ENCODE results near the gene GPC6.

The GPC6 gene

GRCh38 chr13:93279982-93280381 is 53.4 kb downstream of the GPC6 start:
- Histone ChIP-seq H3K36me3 (ENCODE audit: insufficient read depth, low read depth, low read length) (no peaks in the 10 kb centered on the region), H3K4me3 (ENCODE audit: low read length) (peak overlapping the region; percentile 11; the same call in 1 of the 2 replicates), H3K9me3 (ENCODE audit: insufficient read depth, low read depth, low read length) (no peaks in the 10 kb centered on the region), H3K27me3 (ENCODE audit: insufficient read depth, low read length) (no peaks in the 10 kb centered on the region), H3K27ac (ENCODE audit: low read length) (no peak overlapping the region), H3K4me1 (ENCODE audit: insufficient read depth, low read length) (peaks cover 24% of the 10 kb centered on the region), H3K9ac (ENCODE audit: low read depth, low read length) (no peak overlapping the region)

DNA sequence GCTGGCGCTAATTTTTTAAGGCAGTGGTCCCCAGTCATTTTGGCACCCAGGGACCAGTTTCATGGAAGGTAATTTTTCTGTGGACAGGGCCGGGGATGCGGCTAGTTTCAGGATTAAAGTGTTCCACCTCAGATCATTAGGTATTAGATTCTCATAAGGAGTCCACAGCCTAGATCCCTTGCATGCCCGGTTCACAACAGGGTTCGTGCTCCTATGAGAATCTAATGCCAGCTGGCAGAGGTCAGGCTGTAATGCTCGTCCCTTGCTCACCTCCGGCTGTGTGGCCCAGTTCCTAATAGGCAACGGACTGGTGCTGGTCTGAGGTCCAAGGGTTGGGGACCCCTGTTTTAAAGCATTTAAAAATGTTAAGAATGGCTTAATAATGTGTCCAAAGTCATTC is 54.1 kb downstream of the GPC6 start:
- Histone ChIP-seq H3K27me3 (ENCODE audit: insufficient read depth, low read length) (no peaks in the 10 kb centered on the region), H3K9me3 (ENCODE audit: insufficient read depth, low read depth, low read length) (no peaks in the 10 kb centered on the region), H3K9ac (ENCODE audit: low read depth, low read length) (no peak overlapping the region), H3K4me1 (ENCODE audit: insufficient read depth, low read length) (peaks cover 24% of the 10 kb centered on the region), H3K36me3 (ENCODE audit: insufficient read depth, low read depth, low read length) (no peaks in the 10 kb centered on the region), H3K27ac (ENCODE audit: low read length) (no peak overlapping the region), H3K4me3 (ENCODE audit: low read length) (no peak overlapping the region)

DNA sequence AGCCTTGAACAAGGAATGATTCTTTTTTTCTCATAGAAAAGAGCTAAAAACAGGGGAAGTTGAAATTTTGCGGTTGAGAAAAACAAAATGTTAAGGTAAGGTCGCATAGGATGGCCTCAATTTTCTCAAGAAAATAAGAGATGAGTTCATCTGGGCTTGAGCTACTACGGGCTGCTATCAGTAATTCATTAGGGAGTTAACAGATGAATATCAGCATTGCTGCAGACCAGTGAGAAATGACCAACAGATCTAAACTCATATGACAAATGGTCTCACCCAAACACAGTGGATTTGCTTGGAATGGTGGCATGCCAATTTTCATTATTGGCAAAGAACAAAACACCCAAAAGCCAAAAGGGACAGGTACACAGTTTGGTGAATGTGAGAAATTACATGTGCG is 56.6 kb downstream of the GPC6 start:
- Histone ChIP-seq H3K36me3 (ENCODE audit: insufficient read depth, low read depth, low read length) (no peaks in the 10 kb centered on the region), H3K4me1 (ENCODE audit: insufficient read depth, low read length) (peaks cover 24% of the 10 kb centered on the region), H3K27me3 (ENCODE audit: insufficient read depth, low read length) (no peaks in the 10 kb centered on the region), H3K27ac (ENCODE audit: low read length) (no peak overlapping the region), H3K9ac (ENCODE audit: low read depth, low read length) (no peak overlapping the region), H3K9me3 (ENCODE audit: insufficient read depth, low read depth, low read length) (no peaks in the 10 kb centered on the region), H3K4me3 (ENCODE audit: low read length) (no peak overlapping the region)

DNA sequence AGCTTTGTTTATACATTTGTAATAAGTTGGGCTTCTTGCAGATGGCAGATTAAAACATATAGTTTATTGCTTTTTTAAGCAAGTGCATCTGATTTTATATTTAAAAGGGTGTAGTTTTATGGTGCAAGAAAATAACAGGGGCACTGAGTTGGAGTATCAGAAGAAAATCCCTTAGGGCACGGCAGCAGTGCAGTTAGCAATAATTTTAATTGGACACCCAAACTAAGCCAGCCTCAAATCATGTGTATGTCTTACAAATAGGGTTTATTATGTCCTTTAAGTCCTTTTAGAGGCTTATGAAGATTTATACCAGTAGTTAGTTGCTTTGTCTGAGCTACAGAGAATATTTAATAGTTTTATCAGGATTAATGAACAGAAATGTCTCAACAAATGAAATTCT is 57.5 kb downstream of the GPC6 start:
- Histone ChIP-seq H3K9ac (ENCODE audit: low read depth, low read length) (no peak overlapping the region), H3K9me3 (ENCODE audit: insufficient read depth, low read depth, low read length) (no peaks in the 10 kb centered on the region), H3K27me3 (ENCODE audit: insufficient read depth, low read length) (no peaks in the 10 kb centered on the region), H3K36me3 (ENCODE audit: insufficient read depth, low read depth, low read length) (no peaks in the 10 kb centered on the region), H3K27ac (ENCODE audit: low read length) (no peak overlapping the region), H3K4me1 (ENCODE audit: insufficient read depth, low read length) (peaks cover 24% of the 10 kb centered on the region), H3K4me3 (ENCODE audit: low read length) (no peak overlapping the region)

DNA sequence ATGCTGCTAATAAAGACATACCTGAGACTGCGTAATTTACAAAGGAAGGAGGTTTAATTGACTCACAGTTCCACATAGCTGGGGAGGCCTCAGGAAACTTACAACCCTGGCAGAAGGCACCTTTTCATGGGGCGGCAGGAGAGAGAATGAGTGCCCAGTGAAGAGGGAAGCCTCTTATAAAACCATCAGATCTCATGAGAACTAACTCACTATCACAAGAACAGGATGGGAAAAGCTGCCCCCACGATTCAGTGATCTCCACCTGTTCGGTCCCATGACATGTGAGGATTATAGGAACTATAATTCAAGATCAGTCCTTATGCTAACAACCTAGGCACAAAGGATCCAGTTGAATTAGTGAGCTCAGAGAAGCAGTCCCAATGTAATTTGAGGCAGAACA is 59.4 kb downstream of the GPC6 start:
- Histone ChIP-seq H3K27me3 (ENCODE audit: insufficient read depth, low read length) (no peaks in the 10 kb centered on the region), H3K27ac (ENCODE audit: low read length) (no peak overlapping the region), H3K9ac (ENCODE audit: low read depth, low read length) (no peak overlapping the region), H3K4me3 (ENCODE audit: low read length) (no peak overlapping the region), H3K36me3 (ENCODE audit: insufficient read depth, low read depth, low read length) (no peaks in the 10 kb centered on the region), H3K4me1 (ENCODE audit: insufficient read depth, low read length) (peaks cover 7% of the 10 kb centered on the region), H3K9me3 (ENCODE audit: insufficient read depth, low read depth, low read length) (no peaks in the 10 kb centered on the region)

- Histone ChIP-seq H3K27me3 (ENCODE audit: insufficient read depth, low read length) (no peaks in the 10 kb centered on the region), H3K4me3 (ENCODE audit: low read length) (no peak overlapping the region)
Observed at GRCh38 chr13:93289053-93289452, 62.4 kb downstream of the GPC6 start.

DNA sequence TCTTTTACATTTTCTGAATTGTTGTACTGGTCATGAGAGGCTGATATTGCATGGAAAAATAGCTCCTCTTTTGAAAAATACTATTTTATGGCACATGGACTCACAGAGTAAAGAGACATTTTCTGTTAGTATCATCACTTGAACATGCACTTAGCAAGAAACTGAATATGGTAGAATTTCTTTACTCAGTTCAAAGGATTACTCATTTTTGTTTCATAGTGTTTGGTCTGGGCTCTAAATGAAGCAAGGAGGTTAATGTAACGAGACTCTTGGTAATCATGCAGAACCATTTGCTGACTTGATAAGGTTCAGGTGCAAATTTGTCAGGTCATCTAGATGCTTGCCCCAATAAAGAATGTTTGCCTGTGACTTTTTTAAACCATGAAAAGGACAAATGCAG is 63.2 kb downstream of the GPC6 start:
- no peaks in the 10 kb centered on the region for H3K36me3 ChIP-seq (ENCODE audit: insufficient read depth, low read depth, low read length)
- H3K27me3 ChIP-seq (ENCODE audit: insufficient read depth, low read length), result no peaks in the 10 kb centered on the region
- no peak overlapping the region for H3K27ac ChIP-seq (ENCODE audit: low read length)
- peaks cover 5% of the 10 kb centered on the region for H3K4me1 ChIP-seq (ENCODE audit: insufficient read depth, low read length)
- no peaks in the 10 kb centered on the region for H3K9me3 ChIP-seq (ENCODE audit: insufficient read depth, low read depth, low read length)
- H3K4me3 ChIP-seq (ENCODE audit: low read length), result no peak overlapping the region
- H3K9ac ChIP-seq (ENCODE audit: low read depth, low read length), result no peak overlapping the region

More at GRCh38 chr13:93289053-93289452, 62.4 kb downstream of the GPC6 start:
- Histone ChIP-seq H3K9me3 (ENCODE audit: insufficient read depth, low read depth, low read length) (no peaks in the 10 kb centered on the region), H3K9ac (ENCODE audit: low read depth, low read length) (no peak overlapping the region), H3K36me3 (ENCODE audit: insufficient read depth, low read depth, low read length) (no peaks in the 10 kb centered on the region), H3K27ac (ENCODE audit: low read length) (no peak overlapping the region), H3K4me1 (ENCODE audit: insufficient read depth, low read length) (peaks cover 5% of the 10 kb centered on the region)

DNA sequence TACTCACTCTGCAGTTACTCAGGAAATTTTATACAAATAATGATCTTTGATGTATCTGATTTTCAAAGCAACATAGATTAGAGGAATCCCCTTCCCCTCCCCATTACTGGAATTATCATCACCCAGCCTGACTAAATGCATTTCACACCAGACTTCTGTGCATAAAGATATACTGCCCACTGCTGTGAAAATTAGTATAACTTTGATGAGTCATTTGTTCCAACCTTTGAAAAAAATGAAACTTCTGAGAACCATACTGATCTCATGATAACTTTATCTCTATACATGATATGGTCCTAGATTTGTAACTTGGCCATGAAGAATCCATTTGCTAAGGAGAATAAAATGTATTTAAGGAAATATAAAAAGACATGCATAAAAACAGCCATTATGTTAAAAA is 63.9 kb downstream of the GPC6 start:
- Histone ChIP-seq H3K27me3 (ENCODE audit: insufficient read depth, low read length) (no peaks in the 10 kb centered on the region), H3K4me1 (ENCODE audit: insufficient read depth, low read length) (peaks cover 5% of the 10 kb centered on the region), H3K4me3 (ENCODE audit: low read length) (no peak overlapping the region), H3K36me3 (ENCODE audit: insufficient read depth, low read depth, low read length) (no peaks in the 10 kb centered on the region), H3K9me3 (ENCODE audit: insufficient read depth, low read depth, low read length) (no peaks in the 10 kb centered on the region), H3K27ac (ENCODE audit: low read length) (no peak overlapping the region), H3K9ac (ENCODE audit: low read depth, low read length) (no peak overlapping the region)

DNA sequence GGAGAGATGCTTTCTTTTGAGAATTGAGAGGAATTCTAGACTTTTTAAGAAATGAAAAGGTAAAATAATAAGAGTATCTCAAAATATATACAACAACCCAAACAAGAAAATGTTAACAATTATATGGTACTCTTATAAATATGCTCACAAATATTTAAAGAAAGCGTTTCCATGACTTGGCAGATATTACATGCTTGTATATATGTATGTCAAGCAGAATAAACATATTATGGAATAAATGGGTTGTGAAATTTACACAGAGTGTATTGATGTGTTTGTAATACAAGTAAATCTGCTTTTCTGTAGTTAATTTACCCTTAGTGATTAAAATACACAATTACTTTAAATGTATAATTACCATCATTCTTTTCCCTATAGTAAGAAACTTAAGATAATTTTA is 65.8 kb downstream of the GPC6 start:
- Histone ChIP-seq H3K9ac (ENCODE audit: low read depth, low read length) (no peak overlapping the region), H3K27me3 (ENCODE audit: insufficient read depth, low read length) (no peaks in the 10 kb centered on the region), H3K4me3 (ENCODE audit: low read length) (no peak overlapping the region), H3K9me3 (ENCODE audit: insufficient read depth, low read depth, low read length) (no peaks in the 10 kb centered on the region), H3K36me3 (ENCODE audit: insufficient read depth, low read depth, low read length) (no peaks in the 10 kb centered on the region), H3K4me1 (ENCODE audit: insufficient read depth, low read length) (peaks cover 5% of the 10 kb centered on the region; the same call in 1 of the 2 replicates), H3K27ac (ENCODE audit: low read length) (no peak overlapping the region)

DNA sequence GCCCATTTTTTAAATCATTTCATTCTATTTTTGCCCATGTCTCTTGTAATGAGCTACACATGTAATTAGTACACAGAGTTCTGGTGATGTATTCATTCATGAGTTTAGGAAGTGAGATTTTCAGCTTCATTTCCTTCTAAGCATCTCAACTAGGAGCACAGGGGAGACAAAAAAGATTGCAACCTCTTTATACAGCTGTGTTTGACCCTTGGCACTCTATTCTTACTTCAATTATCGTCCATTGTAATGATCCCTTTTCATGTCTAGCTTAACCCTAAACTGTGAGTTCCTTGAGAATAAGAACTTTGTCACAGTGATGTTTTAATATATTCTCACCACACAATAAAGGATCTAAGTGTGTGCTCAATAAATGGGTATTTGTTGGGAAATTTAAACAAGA is 67.1 kb downstream of the GPC6 start:
- Histone ChIP-seq H3K4me1 (ENCODE audit: insufficient read depth, low read length) (peaks cover 5% of the 10 kb centered on the region; the same call in 1 of the 2 replicates), H3K36me3 (ENCODE audit: insufficient read depth, low read depth, low read length) (no peaks in the 10 kb centered on the region), H3K27ac (ENCODE audit: low read length) (no peak overlapping the region), H3K27me3 (ENCODE audit: insufficient read depth, low read length) (no peaks in the 10 kb centered on the region), H3K9me3 (ENCODE audit: insufficient read depth, low read depth, low read length) (no peaks in the 10 kb centered on the region), H3K4me3 (ENCODE audit: low read length) (no peak overlapping the region), H3K9ac (ENCODE audit: low read depth, low read length) (no peak overlapping the region)

GRCh38 chr13:93296584-93296983 is 70.0 kb downstream of the GPC6 start:
- Histone ChIP-seq H3K4me1 (ENCODE audit: insufficient read depth, low read length) (peaks cover 5% of the 10 kb centered on the region; the same call in 1 of the 2 replicates), H3K36me3 (ENCODE audit: insufficient read depth, low read depth, low read length) (no peaks in the 10 kb centered on the region), H3K4me3 (ENCODE audit: low read length) (no peak overlapping the region), H3K27me3 (ENCODE audit: insufficient read depth, low read length) (no peaks in the 10 kb centered on the region), H3K27ac (ENCODE audit: low read length) (no peak overlapping the region), H3K9ac (ENCODE audit: low read depth, low read length) (no peak overlapping the region), H3K9me3 (ENCODE audit: insufficient read depth, low read depth, low read length) (no peaks in the 10 kb centered on the region)

GRCh38 chr13:93298713-93299112 is 72.1 kb downstream of the GPC6 start:
- H3K9me3 ChIP-seq (ENCODE audit: insufficient read depth, low read depth, low read length), result no peaks in the 10 kb centered on the region
- H3K27me3 ChIP-seq (ENCODE audit: insufficient read depth, low read length), result no peaks in the 10 kb centered on the region
- H3K36me3 ChIP-seq (ENCODE audit: insufficient read depth, low read depth, low read length), result no peaks in the 10 kb centered on the region
- H3K27ac ChIP-seq (ENCODE audit: low read length), result no peak overlapping the region
- peaks cover 3% of the 10 kb centered on the region; the same call in 1 of the 2 replicates for H3K4me1 ChIP-seq (ENCODE audit: insufficient read depth, low read length)
- no peak overlapping the region for H3K4me3 ChIP-seq (ENCODE audit: low read length)
- H3K9ac ChIP-seq (ENCODE audit: low read depth, low read length), result no peak overlapping the region

DNA sequence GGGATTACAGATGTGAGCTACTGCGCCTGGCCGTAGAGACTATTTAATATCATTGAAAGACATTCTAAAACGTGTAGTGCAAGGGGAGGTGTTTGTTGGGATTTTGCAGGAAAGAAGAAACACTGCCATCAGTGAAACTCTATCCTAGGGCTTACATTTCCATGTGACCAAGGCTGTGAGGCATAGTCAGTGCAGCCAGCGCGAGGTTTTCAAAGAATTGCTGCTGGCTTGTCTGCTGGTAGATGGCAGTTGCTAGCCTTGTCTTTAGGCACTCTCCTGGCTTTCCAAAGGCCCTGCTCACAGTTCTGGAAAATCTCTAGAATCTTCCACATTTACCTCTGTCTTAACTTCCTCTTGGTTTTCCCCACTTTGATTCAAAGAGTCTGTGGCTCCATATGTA is 77.5 kb downstream of the GPC6 start:
- H3K4me3 ChIP-seq (ENCODE audit: low read length), result no peak overlapping the region
- H3K9ac ChIP-seq (ENCODE audit: low read depth, low read length), result no peak overlapping the region
- H3K27me3 ChIP-seq (ENCODE audit: insufficient read depth, low read length), result no peaks in the 10 kb centered on the region
- no peak overlapping the region for H3K27ac ChIP-seq (ENCODE audit: low read length)
- H3K9me3 ChIP-seq (ENCODE audit: insufficient read depth, low read depth, low read length), result no peaks in the 10 kb centered on the region
- H3K4me1 ChIP-seq (ENCODE audit: insufficient read depth, low read length), result peaks cover 13% of the 10 kb centered on the region; the same call in 1 of the 2 replicates
- no peaks in the 10 kb centered on the region for H3K36me3 ChIP-seq (ENCODE audit: insufficient read depth, low read depth, low read length)
